GM19043 (cell line): ENCODE results near the gene RHPN2.
"Not testable (repeated sequence)": the region's sequence is repeated elsewhere in the genome, so short reads cannot be mapped to it uniquely, and the experiment has no call there.

ENCODE experiments used
- ATAC-seq: cut with Tn5 transposase; IDR thresholded peaks from one replicate; pipeline ENCODE4 v1.9.1; 2021; ENCODE audit warnings: low read depth; ENCODE audit not compliant: unreplicated experiment

RHPN2 gene

DNA sequence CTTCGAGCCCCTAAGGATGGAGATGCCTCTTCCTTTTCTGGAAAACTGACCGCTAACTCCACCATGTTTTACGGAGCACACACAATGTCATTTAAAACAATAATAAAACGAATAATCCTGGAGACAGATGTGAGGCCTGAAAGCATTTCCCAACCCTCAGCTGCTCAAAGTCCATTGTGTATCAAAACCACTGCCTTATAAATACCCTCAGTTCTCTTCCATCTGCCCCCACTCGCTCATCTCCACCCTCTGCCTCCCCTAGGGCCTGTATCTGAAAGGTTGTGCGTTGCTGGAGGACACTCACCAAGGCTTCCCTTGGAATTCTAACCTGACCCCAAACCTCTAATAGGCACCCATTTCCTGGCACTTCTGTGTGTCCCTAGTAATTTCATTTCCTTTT lies 82.2 kb downstream of the RHPN2 start:
- ATAC-seq = not testable (repeated sequence)

DNA sequence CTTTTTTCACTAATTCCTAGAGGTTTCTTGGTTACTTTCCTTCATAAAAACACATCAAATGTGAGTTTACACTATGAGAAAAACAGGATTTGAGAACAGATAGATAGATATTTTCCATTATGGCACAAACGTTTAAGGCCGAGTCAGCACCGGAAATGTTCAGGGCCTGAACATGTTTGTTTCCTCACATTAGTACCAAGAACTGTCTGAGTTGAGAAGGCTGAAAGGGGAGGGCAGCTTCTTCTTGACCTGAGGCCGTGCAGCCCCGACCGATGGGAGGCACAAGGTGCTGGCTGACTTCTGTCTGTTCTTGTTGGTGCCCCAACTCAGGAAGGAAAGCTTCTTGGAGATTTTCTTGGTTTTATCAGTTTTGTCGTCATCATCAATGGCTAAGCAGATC lies 84.9 kb downstream of the RHPN2 start:
- not testable (repeated sequence) for ATAC-seq

DNA sequence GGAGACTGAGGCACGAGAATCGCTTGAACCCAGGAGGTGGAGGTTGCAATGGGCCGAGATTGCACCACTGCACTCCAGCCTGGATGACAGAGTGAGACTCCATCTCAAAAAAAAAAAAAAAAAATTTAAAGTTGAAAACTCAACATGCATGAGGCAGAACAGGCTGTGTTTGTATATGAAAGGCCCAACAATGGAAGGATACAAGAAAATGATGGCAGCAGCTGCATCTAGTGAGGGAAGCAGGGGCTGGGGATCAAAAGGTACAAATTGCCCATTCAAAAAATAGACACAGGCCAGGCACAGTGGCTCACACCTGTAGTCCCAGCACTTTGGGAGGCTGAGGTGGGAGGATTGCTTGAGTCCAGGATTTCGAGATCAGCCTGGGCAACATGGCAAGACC lies 86.9 kb downstream of the RHPN2 start:
- ATAC-seq = not testable (repeated sequence)

DNA sequence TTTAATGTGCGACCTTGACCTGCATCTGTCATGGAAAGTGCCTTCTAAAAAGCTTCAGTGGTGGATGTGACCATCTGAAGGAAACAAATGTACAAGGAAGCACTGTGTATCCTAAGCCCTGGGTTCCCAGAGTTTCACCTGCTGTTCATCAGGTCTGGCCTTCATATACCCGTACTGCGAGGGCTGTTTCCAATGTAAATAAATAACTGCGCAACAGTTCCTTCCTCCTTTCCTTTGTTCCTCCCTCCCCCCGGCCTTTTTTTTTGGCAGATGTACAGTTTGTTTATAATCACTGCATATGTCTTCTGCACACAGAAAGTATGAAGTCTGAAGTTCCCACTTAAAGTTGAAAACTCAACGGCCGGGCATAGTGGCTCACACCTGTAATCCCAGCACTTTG lies 87.4 kb downstream of the RHPN2 start:
- no peak for ATAC-seq

DNA sequence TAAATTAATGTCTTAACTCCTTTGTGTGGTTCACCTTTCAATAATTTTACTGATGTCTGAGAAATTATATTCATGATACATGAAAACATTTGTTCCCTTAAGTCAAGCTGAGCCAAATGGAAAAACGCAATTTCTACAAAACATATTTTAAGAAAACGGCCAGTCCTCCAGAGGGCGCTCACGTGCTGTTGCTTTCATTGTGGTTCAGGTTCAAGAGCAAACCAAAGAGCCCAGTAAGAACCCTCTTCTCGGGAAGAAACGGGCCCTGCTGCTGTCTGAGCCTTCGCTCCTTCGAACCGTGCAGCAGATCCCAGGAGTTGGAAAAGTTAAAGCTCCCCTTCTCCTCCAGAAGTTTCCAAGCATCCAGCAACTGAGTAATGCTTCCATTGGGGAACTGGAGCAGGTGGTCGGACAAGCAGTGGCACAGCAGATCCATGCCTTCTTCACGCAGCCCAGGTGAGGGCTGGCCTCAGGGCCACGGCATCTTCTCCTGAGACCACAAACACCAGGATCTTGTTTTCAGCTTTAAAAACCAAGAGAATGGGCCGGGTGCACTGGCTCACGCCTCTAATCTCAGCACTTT lies 88.4 kb downstream of the RHPN2 start:
- no peak for ATAC-seq

DNA sequence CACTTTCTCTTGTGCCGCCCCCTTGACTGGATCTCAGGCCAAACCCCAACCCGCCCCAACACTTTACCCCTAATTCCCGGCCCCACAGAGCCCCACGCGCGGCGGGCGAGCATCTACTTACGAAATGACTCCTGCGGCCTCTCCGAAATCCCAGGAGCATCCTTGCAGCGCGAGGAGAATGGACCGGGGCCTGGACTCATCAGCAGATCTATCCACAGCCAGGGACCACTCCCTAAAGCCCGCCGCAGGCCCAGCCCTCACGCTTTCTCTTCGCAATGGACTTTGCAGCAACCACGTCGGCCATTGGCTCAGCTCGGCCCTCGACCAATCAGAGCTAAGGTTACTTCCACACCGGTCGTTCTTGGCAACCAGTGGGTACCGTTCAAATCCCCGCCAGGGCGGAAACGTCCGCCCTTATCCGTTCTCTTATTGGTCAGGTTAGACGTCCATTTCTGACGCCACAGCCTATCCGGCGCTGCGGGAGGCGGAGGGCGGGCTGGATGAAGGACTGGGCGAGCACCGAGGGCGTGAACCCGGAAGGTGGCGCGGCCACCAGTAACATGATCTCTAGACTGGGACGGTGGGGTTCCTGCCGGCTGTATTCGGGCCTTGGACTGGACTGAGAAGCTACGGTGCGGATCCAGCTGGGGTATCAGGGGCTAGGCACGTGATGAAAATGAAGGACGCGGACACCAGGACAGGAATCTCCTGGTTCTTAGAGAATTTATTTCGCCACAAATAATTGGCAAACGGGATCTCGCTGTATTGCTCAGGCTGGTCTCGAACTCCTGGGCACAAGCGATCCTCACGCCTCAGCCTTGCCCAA lies 92.8 kb downstream of the RHPN2 start, which contains the start of the genes CEP89 and FAAP24:
Gene CEP89 (minus strand): TSS at position 244 of the 826 bp plus-strand sequence. CDS start 84 bp downstream, at position 160.
Gene FAAP24 (plus strand): TSS at position 528 of the 826 bp plus-strand sequence. CDS start 955 bp downstream, outside the sequence.
- peak; percentile 98 for ATAC-seq

DNA sequence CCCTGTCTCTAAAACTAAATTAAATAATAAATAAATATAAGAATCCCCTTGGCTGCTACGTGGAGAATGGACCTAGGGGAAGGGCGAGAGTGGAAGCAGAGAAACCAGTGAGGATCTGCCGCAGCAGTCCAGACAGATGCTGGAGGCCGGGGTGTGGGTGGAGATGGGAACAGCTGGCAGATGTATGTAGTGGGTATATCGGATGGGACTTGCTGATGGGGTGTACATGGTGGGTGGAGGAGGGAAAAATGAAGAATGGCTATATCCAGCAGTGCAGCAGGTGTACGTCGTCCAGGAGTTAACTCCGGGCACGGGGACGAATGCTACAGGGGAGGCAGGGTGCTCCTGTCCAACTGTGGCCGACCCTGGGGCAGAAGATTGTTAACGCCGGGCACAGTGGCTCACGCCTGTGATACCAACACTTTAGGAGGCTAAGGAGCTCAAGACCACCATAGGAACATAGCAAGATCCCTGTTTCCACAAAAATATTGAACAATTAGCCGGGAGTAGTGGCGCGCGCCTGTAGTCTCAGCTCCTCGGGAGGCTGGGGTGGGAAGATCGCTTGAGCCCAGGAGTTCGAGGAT lies 93.6 kb downstream of the RHPN2 start:
- ATAC-seq = no peak

DNA sequence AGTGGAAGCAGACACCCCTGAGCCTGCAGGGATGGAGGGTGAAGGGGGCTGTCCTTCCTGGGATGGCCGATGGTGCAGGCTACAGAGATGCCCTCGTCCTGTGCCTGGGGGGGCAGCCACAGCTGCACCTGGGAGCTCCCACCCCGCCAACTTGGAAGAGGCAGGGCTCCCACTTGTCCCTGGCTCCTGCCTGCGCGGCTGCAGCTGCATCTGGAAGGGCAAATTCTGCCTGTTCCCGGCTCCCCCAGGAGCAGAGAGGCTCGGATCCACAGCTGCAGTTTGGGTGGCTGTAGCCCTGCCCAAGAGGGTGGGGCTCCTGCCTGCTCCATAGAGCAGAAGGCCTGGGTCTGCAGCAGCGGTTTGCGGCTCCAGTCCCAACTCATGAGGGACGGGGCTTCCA lies 95.1 kb downstream of the RHPN2 start:
- no peak for ATAC-seq

DNA sequence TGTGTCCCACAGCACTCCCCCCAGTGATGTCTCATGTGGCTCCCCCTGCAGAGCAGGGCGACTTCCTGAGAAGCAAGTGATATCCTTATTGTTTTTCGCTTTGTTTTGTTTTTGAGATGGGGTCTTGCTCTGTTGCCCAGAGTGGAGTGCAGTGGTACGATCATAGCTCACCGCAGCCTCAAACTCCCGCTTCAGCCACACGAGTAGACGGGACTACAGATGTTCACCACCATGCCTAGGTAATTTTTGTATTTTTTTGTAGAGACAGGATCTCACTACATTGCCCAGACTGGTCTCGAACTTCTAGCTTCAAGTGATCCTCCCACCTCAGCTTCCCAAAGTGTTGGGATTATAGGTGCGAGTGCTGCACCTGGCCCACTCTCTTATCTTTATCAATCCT lies 97.9 kb downstream of the RHPN2 start:
- ATAC-seq = no peak

DNA sequence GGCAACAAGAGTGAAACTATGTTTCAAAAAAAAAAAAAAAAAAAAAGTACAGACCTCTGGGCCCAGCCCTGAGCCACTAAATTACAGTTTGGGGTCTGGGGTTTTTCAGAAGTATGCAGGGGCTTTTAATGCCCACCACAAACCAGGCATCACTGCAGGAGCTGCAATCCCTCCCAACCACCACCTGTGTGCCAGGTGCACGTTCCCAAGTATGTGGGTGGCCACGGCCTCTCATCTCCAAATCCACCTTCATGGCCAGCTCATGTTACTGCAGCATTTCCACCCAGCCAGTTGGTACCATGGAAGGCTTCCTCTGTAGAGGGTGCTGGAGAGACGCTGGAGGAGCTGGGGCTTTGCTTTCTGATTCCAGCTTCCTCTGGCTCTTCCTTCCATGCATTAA lies 119.4 kb downstream of the RHPN2 start:
- ATAC-seq = no peak

DNA sequence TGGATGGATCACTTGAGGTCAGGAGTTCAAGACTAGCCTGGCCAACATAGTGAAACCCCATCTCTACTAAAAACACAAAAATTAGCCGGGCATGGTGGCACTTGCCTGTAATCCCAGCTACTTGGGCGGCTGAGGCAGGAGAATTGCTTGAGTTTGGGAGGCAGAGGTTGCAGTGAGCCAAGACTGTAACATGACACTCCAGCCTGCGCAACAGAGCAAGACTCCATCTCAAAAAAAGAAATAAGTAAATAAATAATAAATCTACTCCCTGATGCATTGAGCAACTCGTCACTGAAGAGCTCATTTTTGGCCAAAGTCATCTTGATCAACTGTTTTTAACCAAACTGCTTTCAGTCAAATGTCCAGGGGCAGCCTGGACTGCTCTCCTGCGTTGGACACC lies 123.4 kb downstream of the RHPN2 start:
- not testable (repeated sequence) for ATAC-seq

DNA sequence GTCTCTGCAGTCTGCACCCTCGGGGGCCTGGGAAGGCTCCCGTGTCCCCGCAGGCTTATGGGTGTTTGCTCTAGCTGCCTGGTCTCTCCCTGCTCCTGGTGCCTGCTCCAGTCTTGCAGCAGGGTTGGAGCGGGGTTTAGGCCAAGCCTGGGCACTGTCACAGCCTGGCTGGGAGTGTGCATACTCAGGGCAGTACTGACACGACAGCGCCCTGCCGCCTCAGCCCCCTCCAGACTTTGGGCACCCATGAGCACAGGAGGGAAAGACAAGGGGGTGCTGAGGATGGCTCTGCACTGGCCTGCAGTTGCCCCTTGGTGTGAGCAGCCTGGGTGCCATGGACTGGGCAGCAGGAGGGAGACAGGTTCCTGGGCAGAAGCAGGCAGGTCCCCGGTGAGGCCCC lies 128.6 kb downstream of the RHPN2 start:
- ATAC-seq = no peak

DNA sequence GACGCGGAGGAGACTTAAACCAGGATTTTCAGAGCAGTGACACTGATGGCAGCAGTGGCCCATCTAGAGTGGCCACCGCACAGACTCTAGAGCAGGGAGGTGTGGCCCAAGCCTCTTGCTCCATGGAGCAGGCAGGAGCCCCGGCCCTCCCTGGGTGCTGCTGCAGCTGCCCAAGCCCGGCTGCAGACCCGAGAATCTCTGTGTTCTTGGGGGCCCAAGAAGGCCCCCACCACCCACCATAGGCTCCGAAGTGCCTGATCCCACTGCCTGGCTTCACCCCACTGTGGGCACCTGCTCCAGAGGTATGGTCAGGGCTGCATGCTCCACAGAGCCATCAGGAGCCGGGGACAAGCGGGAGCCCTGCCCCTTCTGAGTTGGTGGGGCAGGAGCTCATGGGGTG lies 129.1 kb downstream of the RHPN2 start:
- no peak for ATAC-seq

DNA sequence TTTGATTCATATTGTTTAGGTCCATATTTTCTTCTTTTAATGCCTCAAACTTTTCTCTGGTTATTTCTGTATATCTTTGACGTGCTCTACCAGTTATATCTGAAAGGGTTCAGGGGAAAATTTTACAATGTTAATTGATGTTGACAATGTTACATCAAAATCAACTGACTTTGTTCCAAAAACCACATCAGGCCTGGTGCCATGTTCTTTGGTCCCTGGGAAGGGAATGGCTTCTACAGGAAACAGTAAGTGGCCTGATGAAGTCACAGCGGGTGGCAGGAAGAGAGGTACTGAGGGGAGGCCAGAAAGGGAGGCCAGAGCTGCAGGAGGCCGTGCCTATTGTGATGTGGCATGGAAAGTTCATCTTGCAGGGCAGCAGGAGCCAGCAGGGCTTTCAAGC lies 131.1 kb downstream of the RHPN2 start:
- no peak for ATAC-seq

DNA sequence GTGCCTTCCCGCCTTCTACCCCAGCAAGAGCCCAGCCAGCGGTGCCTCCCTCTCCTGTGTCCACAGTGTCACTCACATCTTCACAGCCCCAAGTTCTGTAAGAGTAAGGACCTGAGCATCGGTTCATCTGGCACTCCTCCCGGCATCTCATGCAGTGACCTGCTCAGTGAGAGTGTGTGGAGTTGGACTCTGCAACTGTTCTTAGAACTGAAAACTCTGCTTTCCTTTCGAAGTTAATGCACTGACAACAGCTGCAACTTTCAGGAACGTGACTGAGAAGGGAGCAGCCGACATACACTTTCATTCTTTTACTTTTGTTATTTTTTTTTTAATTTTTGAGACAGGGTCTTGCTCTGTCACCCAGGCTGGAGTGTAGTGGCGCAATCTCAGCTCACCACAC lies 134.1 kb downstream of the RHPN2 start:
- no peak for ATAC-seq

DNA sequence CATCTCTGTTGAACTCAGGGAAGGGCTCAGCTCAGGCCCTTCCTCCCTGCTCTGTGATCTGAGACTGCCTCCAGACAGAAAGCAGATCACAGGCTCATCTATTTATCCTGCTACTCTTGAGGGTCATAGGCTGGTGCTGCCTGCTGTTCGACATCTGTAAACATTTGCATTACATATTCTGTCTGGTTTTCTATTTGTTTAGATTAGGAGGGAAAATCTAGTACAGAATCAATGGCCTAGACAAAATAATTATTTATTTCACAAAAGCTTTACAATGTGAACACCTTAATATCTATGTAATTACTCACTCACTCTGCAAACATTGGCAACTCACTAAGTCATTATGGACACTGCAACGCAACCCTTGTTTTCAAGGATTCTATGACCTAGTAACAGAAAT lies 135.9 kb downstream of the RHPN2 start:
- no peak for ATAC-seq
